BE2C (cell line): Measurements from ENCODE around the gene MLEC.
A peak's percentile ranks its signal among the peaks of the same experiment; 100 is the strongest.

ENCODE experiments used
- DNase-seq: peaks from one replicate; pipeline ENCODE4 v3.0.0-alpha.2; 2020
- H3K27me3 ChIP-seq: fragments of 250-450 bp; sonication (Bioruptor Pico); 2 replicates; pipeline ENCODE4 v1.5.1; 2020; ENCODE audit warnings: mild to moderate bottlenecking
- H3K36me3 ChIP-seq: fragments of 250-450 bp; sonication (Bioruptor Pico); 2 replicates; pipeline ENCODE4 v1.5.1; 2020; ENCODE audit warnings: mild to moderate bottlenecking
- H3K4me1 ChIP-seq: fragments of 250-450 bp; sonication (Bioruptor Pico); 2 replicates; pipeline ENCODE4 v1.5.1; 2020
- H3K4me3 ChIP-seq: 2 replicates; pipeline ENCODE4 v1.5.1; 2011; ENCODE audit warnings: low read depth, low read length
- H3K9me3 ChIP-seq: fragments of 250-450 bp; sonication (Bioruptor Pico); 2 replicates; pipeline ENCODE4 v1.5.1; 2020
- TF ChIP-seq, protein P1 (sequence below): IDR thresholded peaks from 2 replicates; pipeline ENCODE4 v1.5.1; 2012; ENCODE audit warnings: mild to moderate bottlenecking, low read depth, low read length

The MLEC gene

DNA sequence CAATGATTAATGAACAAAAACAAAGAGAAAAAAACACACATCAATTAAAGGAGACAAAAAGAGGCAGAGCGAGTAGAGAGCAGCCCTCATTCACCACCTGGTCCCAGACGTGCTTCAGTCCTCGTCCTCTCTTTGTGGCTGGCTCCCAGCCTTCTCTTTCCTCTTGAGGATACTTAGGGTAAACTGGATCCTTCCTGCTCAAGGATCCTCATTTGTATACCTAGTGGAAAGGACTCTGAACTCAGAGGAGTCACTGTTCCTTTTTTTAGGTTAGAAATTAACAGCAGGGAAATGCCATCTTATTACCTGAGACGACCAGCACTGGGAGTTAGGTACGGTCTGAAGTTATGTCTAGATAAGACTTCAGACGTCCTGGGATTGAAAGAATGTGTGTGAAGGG lies 9.7 kb downstream of the MLEC start:
- DNase-seq: no peak

DNA sequence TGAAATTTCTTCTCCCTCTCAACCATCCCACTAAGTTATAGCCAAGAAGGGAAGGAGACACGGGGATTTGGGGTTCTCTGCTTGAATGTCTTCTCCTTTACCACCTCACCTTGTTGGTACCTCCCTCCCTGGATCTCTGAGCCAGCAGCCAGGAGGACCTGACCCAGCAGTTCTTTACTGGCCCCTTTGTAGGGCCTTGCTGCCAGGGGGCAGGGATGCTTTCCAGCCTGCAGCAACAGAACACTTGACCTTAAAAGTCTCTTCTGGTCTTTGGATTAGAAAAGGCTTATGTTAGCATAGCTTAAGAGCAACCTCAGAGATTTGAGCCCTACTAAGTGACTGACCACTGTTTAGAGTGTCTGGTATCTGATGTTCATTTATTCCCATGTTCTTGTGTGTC lies 10.4 kb downstream of the MLEC start:
- H3K9me3 ChIP-seq: no peaks in the 10 kb centered on the region
- TF ChIP-seq, protein P1, sequence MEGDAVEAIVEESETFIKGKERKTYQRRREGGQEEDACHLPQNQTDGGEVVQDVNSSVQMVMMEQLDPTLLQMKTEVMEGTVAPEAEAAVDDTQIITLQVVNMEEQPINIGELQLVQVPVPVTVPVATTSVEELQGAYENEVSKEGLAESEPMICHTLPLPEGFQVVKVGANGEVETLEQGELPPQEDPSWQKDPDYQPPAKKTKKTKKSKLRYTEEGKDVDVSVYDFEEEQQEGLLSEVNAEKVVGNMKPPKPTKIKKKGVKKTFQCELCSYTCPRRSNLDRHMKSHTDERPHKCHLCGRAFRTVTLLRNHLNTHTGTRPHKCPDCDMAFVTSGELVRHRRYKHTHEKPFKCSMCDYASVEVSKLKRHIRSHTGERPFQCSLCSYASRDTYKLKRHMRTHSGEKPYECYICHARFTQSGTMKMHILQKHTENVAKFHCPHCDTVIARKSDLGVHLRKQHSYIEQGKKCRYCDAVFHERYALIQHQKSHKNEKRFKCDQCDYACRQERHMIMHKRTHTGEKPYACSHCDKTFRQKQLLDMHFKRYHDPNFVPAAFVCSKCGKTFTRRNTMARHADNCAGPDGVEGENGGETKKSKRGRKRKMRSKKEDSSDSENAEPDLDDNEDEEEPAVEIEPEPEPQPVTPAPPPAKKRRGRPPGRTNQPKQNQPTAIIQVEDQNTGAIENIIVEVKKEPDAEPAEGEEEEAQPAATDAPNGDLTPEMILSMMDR: no peak
- no peak overlapping the region for H3K4me3 ChIP-seq
- H3K4me1 ChIP-seq: no peaks in the 10 kb centered on the region
- no peaks in the 10 kb centered on the region for H3K27me3 ChIP-seq
- no peak for DNase-seq
- H3K36me3 ChIP-seq: peaks cover 86% of the 10 kb centered on the region

More for the DNA sequence above, 9.7 kb downstream of the MLEC start:
- TF ChIP-seq, protein P1: no peak
- Histone ChIP-seq H3K9me3 (no peaks in the 10 kb centered on the region), H3K4me1 (no peaks in the 10 kb centered on the region), H3K4me3 (no peak overlapping the region), H3K36me3 (peaks cover 83% of the 10 kb centered on the region), H3K27me3 (no peaks in the 10 kb centered on the region)

DNA sequence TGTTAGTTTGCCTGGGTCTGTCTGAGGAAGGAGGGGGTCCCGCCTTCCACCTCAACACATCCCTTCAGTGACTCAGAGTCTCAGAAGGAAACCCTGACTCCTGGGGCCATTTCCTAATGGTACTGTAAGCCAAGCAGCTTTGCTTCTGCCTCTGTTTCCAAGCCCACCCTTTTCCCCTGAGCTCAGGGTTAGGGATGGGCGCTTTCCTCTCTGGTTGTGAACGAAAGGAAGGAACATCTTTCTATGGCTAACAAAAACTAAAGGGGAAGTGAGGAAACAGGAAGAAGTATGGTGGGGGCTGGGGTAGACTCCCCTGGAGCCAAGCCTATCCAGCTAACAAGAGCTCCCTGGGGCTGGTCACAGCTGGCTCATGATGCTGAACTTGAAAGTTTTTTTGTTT lies 11.7 kb downstream of the MLEC start:
- TF ChIP-seq, protein P1: no peak
- Histone ChIP-seq H3K9me3 (no peaks in the 10 kb centered on the region), H3K27me3 (no peaks in the 10 kb centered on the region), H3K4me1 (peaks cover 4% of the 10 kb centered on the region), H3K4me3 (no peak overlapping the region), H3K36me3 (peaks cover 90% of the 10 kb centered on the region)
- no peak for DNase-seq

DNA sequence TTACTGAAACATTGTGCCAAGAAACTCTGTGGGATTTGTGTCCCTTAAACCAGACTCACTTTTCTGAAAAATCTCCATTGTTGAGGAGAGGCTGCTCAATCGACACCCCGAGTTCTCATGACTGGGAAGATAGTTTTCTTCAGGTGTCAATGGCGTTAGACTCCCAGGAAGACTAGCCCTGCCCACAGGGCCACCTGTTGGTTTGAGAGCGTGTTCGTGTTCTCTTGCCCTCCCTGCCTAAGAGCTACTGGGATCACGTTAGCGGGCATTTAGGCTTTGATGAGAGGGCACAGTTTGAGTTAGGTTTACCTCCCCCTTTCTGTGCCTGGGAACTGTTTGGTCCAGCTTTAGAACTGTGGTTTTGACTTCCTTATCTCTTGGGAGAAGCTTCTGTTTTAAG lies 12.6 kb downstream of the MLEC start:
- Histone ChIP-seq H3K27me3 (no peaks in the 10 kb centered on the region), H3K9me3 (no peaks in the 10 kb centered on the region), H3K36me3 (peaks cover 81% of the 10 kb centered on the region), H3K4me3 (no peak overlapping the region), H3K4me1 (peaks cover 4% of the 10 kb centered on the region)
- TF ChIP-seq, protein P1: no peak
- no peak for DNase-seq

DNA sequence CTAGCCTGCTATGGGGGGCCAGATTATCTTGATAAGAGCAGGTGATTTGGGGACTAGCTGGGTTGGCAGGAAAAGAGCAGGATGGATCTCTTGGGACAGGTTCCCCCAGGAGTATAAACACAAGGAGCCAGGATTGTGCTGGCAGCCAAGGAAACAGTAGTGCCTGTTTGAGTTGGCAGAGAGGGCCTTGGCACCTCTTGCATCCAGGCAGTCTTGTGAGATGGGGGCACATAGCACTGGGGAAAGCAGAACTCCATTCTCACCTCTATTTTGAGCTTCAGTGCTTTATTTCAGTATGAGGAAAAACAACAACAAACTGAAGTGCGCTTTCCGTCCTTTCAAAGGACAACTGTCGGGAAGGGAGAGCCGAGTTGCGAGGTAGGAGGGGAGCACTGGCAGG lies 13.9 kb downstream of the MLEC start:
- no peaks in the 10 kb centered on the region for H3K9me3 ChIP-seq
- H3K27me3 ChIP-seq: no peaks in the 10 kb centered on the region
- no peak for DNase-seq
- peaks cover 4% of the 10 kb centered on the region for H3K4me1 ChIP-seq
- no peak overlapping the region for H3K4me3 ChIP-seq
- H3K36me3 ChIP-seq: peaks cover 68% of the 10 kb centered on the region
- TF ChIP-seq, protein P1: no peak

DNA sequence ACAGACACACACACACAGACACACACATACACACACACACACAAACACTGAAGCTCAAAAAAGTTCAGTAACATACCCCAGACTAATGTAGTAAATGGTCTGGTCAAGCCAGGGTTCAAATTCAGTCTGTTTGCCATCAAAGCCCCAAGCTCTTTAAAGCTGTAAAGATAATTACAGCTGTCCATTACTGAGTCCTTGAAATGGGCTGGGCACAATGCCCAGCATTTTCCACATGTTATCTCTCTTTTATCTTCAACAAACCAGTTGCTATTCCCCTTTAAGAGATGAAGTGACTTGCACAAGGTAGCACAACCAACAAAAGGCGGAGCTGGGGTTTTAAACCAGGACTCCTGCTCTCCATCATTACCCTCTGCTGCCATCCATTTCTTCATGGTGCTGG lies 15.7 kb downstream of the MLEC start:
- TF ChIP-seq, protein P1: no peak
- peaks cover 4% of the 10 kb centered on the region for H3K4me1 ChIP-seq
- peaks cover 50% of the 10 kb centered on the region for H3K36me3 ChIP-seq
- no peaks in the 10 kb centered on the region for H3K27me3 ChIP-seq
- peak; percentile 36 for DNase-seq
- H3K4me3 ChIP-seq: no peak overlapping the region
- H3K9me3 ChIP-seq: no peaks in the 10 kb centered on the region
